Hepatocyte (in vitro differentiated cells): ENCODE data around the gene TPSB2. TPM values are rescaled to one million over a fixed set of nuclear protein-coding genes. Genes with fewer than 3 reads are reported as not detected.

Experiments used
- DNase-seq: peaks from one replicate; pipeline ENCODE4 v3.0.0-alpha.2; 2016; ENCODE audit warnings: low spot score
- H2AFZ ChIP-seq: fragments of 200-600 bp; sonication (generic); 2 replicates; pipeline ENCODE4 v1.6.0; 2016; ENCODE audit warnings: antibody characterized with exemption, mild to moderate bottlenecking
- H3K27ac ChIP-seq: fragments of 200-600 bp; sonication (generic); 2 replicates; pipeline ENCODE4 v1.5.1; 2016; ENCODE audit warnings: mild to moderate bottlenecking
- H3K27me3 ChIP-seq: fragments of 200-600 bp; sonication (generic); 2 replicates; pipeline ENCODE4 v1.6.1; 2016
- H3K36me3 ChIP-seq: fragments of 200-600 bp; sonication (generic); replicated peaks from 2 replicates; pipeline ENCODE4 v1.5.1; 2016; ENCODE audit warnings: low read depth; ENCODE audit not compliant: insufficient read depth
- H3K4me1 ChIP-seq: fragments of 200-600 bp; sonication (generic); 2 replicates; pipeline ENCODE4 v1.5.1; 2016; ENCODE audit warnings: mild to moderate bottlenecking, moderate library complexity; ENCODE audit not compliant: insufficient read depth
- H3K4me2 ChIP-seq: fragments of 200-600 bp; sonication (generic); 2 replicates; pipeline ENCODE4 v1.6.0; 2016
- H3K4me3 ChIP-seq: fragments of 200-600 bp; sonication (generic); 2 replicates; pipeline ENCODE4 v1.5.1; 2016; ENCODE audit warnings: mild to moderate bottlenecking
- H3K79me2 ChIP-seq: fragments of 200-600 bp; sonication (generic); 2 replicates; pipeline ENCODE4 v1.6.0; 2017; ENCODE audit warnings: mild to moderate bottlenecking
- H3K9me2 ChIP-seq: fragments of 200-600 bp; sonication (generic); replicated peaks from 2 replicates; pipeline ENCODE4 v1.6.0; 2017; ENCODE audit warnings: mild to moderate bottlenecking; ENCODE audit not compliant: insufficient read depth
- H3K9me3 ChIP-seq: fragments of 200-600 bp; sonication (generic); 2 replicates; pipeline ENCODE4 v1.5.1; 2016; ENCODE audit warnings: low read depth, mild to moderate bottlenecking
- H4K20me1 ChIP-seq: fragments of 200-600 bp; sonication (generic); 2 replicates; pipeline ENCODE4 v1.6.0; 2016; ENCODE audit warnings: mild to moderate bottlenecking; ENCODE audit not compliant: insufficient read depth, poor library complexity, severe bottlenecking
- CTCF ChIP-seq: fragments of 200-600 bp; sonication (generic); IDR thresholded peaks from 2 replicates; pipeline ENCODE4 v1.5.1; 2016; ENCODE audit warnings: antibody characterized with exemption, mild to moderate bottlenecking; ENCODE audit not compliant: poor library complexity
- EZH2 ChIP-seq: fragments of 200-600 bp; sonication (generic); IDR thresholded peaks from 2 replicates; pipeline ENCODE4 v1.6.1; 2016; ENCODE audit warnings: antibody characterized with exemption, mild to moderate bottlenecking, borderline replicate concordance
- EZH2phosphoT487 ChIP-seq: fragments of 200-600 bp; sonication (generic); IDR thresholded peaks from one replicate; pipeline ENCODE4 v1.6.1; 2018; ENCODE audit warnings: antibody characterized with exemption, mild to moderate bottlenecking, low read depth, moderate library complexity; ENCODE audit not compliant: unreplicated experiment, severe bottlenecking
- WGBS: methylation state at CpG from one replicate; pipeline ENCODE4 v1.1.6; 2016; ENCODE audit warnings: low lambda C conversion rate; ENCODE audit errors: missing lambda C conversion rate; 5-methylcytosine and 5-hydroxymethylcytosine counted together
- polyA plus RNA-seq: library from polyadenylated mRNA; unstranded; fragments of >200 nt; fragmentation: Nextera tagmentation; extraction: Ambion mirVana; gene quantifications from 2 replicates; pipeline ENCODE4 v1.2.1, GENCODE V29; 2016
- total RNA-seq: library from RNA; depleted of rRNA; stranded (reverse); fragments of >200 nt; gene quantifications from 2 replicates; pipeline ENCODE4 v1.2.3, GENCODE V29; 2014

The TPSB2 gene
- total and polyA plus RNA-seq, 2 experiments from 2014 or later: not detected

GRCh38 chr16:1261131-1261892 is 31.3 kb upstream of the TPSB2 start:
- Histone ChIP-seq H3K27me3 (peaks cover 8% of the 10 kb centered on the region), H3K9me2 (no peaks in the 10 kb centered on the region), H3K36me3 (no peaks in the 10 kb centered on the region), H3K4me1 (no peaks in the 10 kb centered on the region), H3K4me2 (no peak overlapping the region), H3K4me3 (no peak overlapping the region), H3K27ac (no peak overlapping the region), H4K20me1 (no peaks in the 10 kb centered on the region), H3K79me2 (no peaks in the 10 kb centered on the region), H2AFZ (no peak overlapping the region), H3K9me3 (no peaks in the 10 kb centered on the region)
- DNase-seq: no peak
- TF ChIP-seq EZH2 (no peak), EZH2phosphoT487 (no peak), CTCF (no peak)
- 74% methylated on average over 34 of the region's 47 CpGs for WGBS

GRCh38 chr16:1260101-1260680 is 30.2 kb upstream of the TPSB2 start:
- whole genome bisulfite sequencing: 91% methylated on average over 35 of the region's 36 CpGs
- no peaks in the 10 kb centered on the region for H3K79me2 ChIP-seq
- H3K4me1 ChIP-seq: no peaks in the 10 kb centered on the region
- H3K4me2 ChIP-seq: no peak overlapping the region
- no peaks in the 10 kb centered on the region for H3K9me2 ChIP-seq
- TF ChIP-seq CTCF (no peak), EZH2phosphoT487 (no peak), EZH2 (no peak)
- peaks cover 8% of the 10 kb centered on the region for H3K27me3 ChIP-seq
- no peak overlapping the region for H3K27ac ChIP-seq
- DNase-seq: no peak
- H4K20me1 ChIP-seq: no peaks in the 10 kb centered on the region
- no peak overlapping the region for H2AFZ ChIP-seq
- H3K9me3 ChIP-seq: no peaks in the 10 kb centered on the region
- no peaks in the 10 kb centered on the region for H3K36me3 ChIP-seq
- no peak overlapping the region for H3K4me3 ChIP-seq

GRCh38 chr16:1259760-1260068 is 29.7 kb upstream of the TPSB2 start:
- 73% methylated on average over 11 of the region's 11 CpGs for WGBS
- no peaks in the 10 kb centered on the region for H3K9me2 ChIP-seq

More at GRCh38 chr16:1259760-1260068, 29.7 kb upstream of the TPSB2 start:
- Histone ChIP-seq H3K27ac (no peak overlapping the region), H4K20me1 (no peaks in the 10 kb centered on the region), H3K4me3 (no peak overlapping the region), H3K4me2 (no peak overlapping the region), H3K79me2 (no peaks in the 10 kb centered on the region), H3K9me3 (no peaks in the 10 kb centered on the region), H3K4me1 (no peaks in the 10 kb centered on the region), H3K36me3 (no peaks in the 10 kb centered on the region), H2AFZ (no peak overlapping the region), H3K27me3 (peaks cover 8% of the 10 kb centered on the region)
- DNase-seq: no peak
- TF ChIP-seq EZH2phosphoT487: no peak
- TF ChIP-seq EZH2: no peak
- no peak for TF ChIP-seq CTCF
